Central memory CD8-positive, alpha-beta T cell (primary cell): ENCODE measurements around the gene ITCH.

ENCODE experiments used
- ATAC-seq: fragments of 150-1000 bp; cut with Tn5 transposase; replicated peaks from 2 replicates; pipeline ENCODE4 v1.10.0; 2022; ENCODE audit warnings: mild to moderate bottlenecking, moderate FRiP score, moderate number of reproducible peaks; ENCODE audit not compliant: poor library complexity, severe bottlenecking; ENCODE audit errors: extremely low read depth
- DNase-seq, 2 donors: peaks; one replicate each; pipeline ENCODE4 v3.0.0; 2021; ENCODE audit warnings: low spot score in 2 of 2
- H3K27ac Mint-ChIP-seq: one replicate; pipeline ENCODE4 v1.8.0; 2022; ENCODE audit warnings: low read depth, mild to moderate bottlenecking, moderate library complexity, mixed read lengths
- H3K27me3 Mint-ChIP-seq: one replicate; pipeline ENCODE4 v1.8.0; 2022; ENCODE audit warnings: mixed read lengths
- H3K36me3 Mint-ChIP-seq: one replicate; pipeline ENCODE4 v1.8.0; 2022; ENCODE audit warnings: mild to moderate bottlenecking, moderate library complexity, mixed read lengths; ENCODE audit not compliant: insufficient read depth
- H3K4me1 Mint-ChIP-seq: one replicate; pipeline ENCODE4 v1.8.0; 2022; ENCODE audit warnings: mixed read lengths
- H3K4me3 Mint-ChIP-seq: one replicate; pipeline ENCODE4 v1.8.0; 2022; ENCODE audit warnings: mild to moderate bottlenecking, moderate library complexity, mixed read lengths
- H3K9me3 Mint-ChIP-seq: one replicate; pipeline ENCODE4 v1.8.0; 2022; ENCODE audit warnings: mixed read lengths

ITCH gene

DNA sequence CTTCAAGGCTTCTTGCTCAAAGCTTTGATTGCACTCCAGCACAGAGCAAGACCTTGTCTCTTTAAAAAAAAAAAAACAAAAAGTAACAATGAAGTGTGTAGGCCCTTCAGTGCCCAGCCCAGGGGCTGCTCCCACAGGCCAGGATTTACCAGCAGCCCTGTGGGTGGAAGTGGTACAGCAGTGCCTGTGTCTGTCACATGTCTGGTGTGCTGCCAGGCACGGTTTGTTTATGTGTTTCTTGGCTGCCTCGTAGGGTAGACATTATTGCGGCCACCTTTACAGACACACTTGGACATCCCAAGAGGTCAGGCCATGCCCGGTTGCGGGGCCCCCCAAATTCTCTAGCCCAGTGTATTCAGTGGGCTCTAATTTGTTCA, 165.8 kb downstream of the ITCH start:
- no peak for ATAC-seq
- Mint-ChIP-seq H3K27me3 (no peaks in the 10 kb centered on the region), H3K4me3 (no peak overlapping the region), H3K36me3 (peaks cover 41% of the 10 kb centered on the region), H3K9me3 (no peaks in the 10 kb centered on the region), H3K4me1 (peaks cover 31% of the 10 kb centered on the region), H3K27ac (no peak overlapping the region)
- no peak for DNase-seq

DNA sequence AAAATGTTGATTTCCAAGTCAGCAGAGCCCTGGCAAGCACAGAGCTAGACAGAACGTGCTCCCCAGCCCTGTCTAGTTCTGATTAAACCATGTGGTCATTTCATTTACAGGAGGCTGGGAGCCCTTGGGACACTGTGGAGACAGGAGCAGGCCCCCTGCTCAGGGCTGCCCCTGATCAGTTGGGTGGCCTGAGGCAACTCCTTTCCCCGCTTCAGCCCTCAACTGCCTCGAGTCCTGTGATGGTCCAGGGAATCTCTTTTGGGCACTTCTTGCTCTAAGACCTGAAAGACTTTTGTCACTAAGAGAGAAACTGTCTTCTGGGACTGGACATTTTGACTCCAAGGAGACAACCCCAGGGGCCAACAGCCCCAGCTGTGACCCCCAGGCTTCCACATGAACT, 166.7 kb downstream of the ITCH start:
- no peak overlapping the region for H3K27ac Mint-ChIP-seq
- ATAC-seq (no peak), DNase-seq (no peak)
- peaks cover 37% of the 10 kb centered on the region for H3K4me1 Mint-ChIP-seq
- H3K4me3 Mint-ChIP-seq: no peak overlapping the region
- no peaks in the 10 kb centered on the region for H3K27me3 Mint-ChIP-seq
- peaks cover 46% of the 10 kb centered on the region for H3K36me3 Mint-ChIP-seq
- H3K9me3 Mint-ChIP-seq: no peaks in the 10 kb centered on the region

DNA sequence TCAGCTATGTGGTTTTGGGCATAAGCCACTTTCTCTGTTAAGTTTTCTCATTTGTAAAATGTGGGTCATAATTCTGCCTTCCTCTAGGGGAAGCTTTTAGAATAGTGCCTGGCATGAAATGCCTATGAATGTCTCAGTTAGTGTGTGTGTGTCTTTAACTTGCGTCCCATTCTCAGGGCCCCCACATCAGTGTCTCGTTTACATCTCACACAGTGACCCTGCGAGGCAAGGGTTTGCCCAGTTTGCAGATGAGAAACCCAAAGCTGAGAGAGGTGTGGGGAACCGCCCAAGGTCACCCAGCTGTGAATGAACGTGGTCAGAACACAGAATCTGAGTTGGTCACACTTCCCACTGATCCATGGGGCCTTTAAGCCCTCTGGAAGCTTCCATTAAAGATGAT, 167.3 kb downstream of the ITCH start:
- no peak for DNase-seq
- Mint-ChIP-seq H3K36me3 (peaks cover 45% of the 10 kb centered on the region), H3K9me3 (no peaks in the 10 kb centered on the region), H3K27me3 (no peaks in the 10 kb centered on the region), H3K4me3 (no peak overlapping the region), H3K27ac (peak overlapping the region; percentile 29), H3K4me1 (peaks cover 34% of the 10 kb centered on the region)
- ATAC-seq: no peak

DNA sequence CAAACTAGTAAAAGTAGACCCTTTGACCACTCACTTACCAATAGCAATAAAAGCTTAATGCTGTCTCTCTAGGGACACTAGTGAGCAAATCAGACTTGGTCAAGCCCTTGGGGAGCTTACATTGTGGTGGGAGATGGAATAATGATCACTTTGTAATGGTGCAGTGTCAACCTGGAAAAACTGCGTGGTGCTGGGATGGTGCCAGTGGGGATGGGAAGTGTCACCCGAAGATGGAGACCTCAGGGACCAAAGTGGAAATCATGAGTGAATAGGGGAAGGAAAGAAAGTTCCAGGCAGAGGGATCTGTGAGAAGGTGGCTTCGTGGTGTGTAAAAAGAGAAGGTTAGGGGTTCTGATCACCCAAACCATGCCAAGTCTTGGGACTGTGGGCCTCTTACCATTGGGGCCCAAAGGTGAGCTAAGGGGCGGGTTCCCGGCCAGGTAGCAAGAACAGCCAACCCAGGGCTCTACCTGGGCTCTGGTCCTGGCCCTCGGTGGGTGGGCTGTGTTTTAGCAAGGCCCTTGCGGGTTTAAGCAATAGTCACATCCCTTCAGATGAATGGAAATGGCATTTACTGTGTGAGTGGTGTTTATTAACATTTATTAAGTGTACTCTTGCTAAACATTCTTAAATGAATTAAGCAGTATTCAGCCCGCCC, 168.7 kb downstream of the ITCH start:
- H3K9me3 Mint-ChIP-seq: no peaks in the 10 kb centered on the region
- ATAC-seq (no peak), DNase-seq (no peak)
- H3K27ac Mint-ChIP-seq: peak overlapping the region; percentile 50
- peaks cover 25% of the 10 kb centered on the region for H3K4me1 Mint-ChIP-seq
- H3K4me3 Mint-ChIP-seq: no peak overlapping the region
- H3K36me3 Mint-ChIP-seq: peaks cover 49% of the 10 kb centered on the region
- no peaks in the 10 kb centered on the region for H3K27me3 Mint-ChIP-seq

DNA sequence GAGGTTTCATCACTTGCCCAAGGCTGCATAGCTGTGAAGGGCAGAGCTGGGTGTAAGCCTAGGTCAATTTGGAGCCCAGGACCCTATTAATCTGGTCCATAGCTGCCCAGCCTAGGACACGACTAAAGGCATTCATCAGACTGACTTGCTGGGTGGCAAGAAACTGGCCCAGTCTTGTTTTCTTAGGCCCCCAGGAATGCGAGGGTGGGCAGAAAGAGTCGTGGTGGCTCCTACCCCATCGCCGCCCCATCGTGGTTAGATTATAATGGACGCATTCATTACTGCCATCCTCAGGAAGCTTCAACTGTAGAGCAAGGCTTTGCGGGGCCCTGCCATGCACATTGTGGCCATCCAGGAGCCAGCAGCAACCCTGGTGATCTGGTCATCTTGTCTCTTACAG, 169.2 kb downstream of the ITCH start:
- Mint-ChIP-seq H3K27me3 (no peaks in the 10 kb centered on the region), H3K9me3 (no peaks in the 10 kb centered on the region), H3K27ac (no peak overlapping the region), H3K4me3 (no peak overlapping the region), H3K4me1 (peaks cover 25% of the 10 kb centered on the region), H3K36me3 (peaks cover 46% of the 10 kb centered on the region)
- DNase-seq (no peak), ATAC-seq (no peak)

DNA sequence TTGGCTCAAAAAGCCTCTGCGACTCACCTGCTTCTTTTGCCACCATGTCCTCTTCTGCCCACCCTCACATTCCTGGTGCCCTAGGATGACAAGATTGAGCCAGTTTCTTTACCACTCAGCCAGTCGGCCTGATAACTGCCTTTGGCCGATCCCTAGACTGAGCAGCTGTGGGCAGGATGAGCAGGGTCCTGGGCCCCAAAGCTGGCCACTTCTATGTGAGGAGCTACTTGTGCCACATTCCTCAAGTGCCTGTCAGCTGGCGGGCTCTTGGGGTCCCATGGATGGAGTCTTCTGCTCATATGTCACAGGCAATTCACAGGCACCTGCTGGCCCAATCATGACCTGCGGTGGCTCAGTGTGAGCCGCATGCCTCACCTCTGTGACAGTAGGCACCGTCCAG, 169.7 kb downstream of the ITCH start:
- Mint-ChIP-seq H3K27ac (no peak overlapping the region), H3K36me3 (peaks cover 44% of the 10 kb centered on the region)
- no peak for ATAC-seq

DNA sequence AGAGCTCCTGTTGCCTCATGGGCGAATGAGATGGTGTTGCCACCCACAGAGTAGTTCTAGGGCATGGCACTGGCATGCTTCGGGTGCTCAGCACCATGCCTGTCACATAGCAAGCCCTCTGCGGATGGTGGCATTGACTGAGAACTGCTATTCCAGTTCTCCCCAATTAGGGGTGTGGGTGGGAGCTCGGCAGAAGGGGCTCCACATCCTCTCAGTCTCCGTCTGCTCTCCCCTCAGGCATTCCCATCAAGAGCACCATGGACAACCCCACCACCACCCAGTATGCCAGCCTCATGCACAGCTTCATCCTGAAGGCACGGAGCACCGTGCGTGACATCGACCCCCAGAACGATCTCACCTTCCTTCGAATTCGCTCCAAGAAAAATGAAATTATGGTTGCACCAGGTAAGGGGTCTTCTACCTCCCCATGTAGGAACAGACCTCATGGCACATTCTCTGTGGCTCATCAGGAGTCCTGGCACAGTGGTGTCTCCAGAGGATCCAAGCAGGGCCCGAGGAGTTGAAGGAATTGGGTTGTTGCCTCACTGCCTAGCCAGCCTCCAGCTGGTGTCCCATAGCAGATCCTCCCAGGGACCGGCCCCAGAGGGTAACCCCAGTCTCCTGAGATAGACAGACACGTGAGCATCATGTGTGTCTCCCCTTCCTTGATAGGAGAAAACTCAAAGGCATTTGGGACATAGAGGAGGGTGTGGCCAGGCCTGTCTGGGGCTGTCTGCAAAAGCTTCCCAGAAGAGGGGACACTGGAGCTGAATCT, 171.5 kb downstream of the ITCH start:
- peaks cover 37% of the 10 kb centered on the region for H3K36me3 Mint-ChIP-seq
- ATAC-seq: no peak
- H3K4me1 Mint-ChIP-seq: peaks cover 26% of the 10 kb centered on the region
- no peak overlapping the region for H3K27ac Mint-ChIP-seq
- H3K9me3 Mint-ChIP-seq: no peaks in the 10 kb centered on the region
- H3K4me3 Mint-ChIP-seq: no peak overlapping the region
- DNase-seq: no peak
- no peaks in the 10 kb centered on the region for H3K27me3 Mint-ChIP-seq

More for the DNA sequence above, 169.7 kb downstream of the ITCH start:
- no peak for DNase-seq
- H3K4me3 Mint-ChIP-seq: no peak overlapping the region
- no peaks in the 10 kb centered on the region for H3K27me3 Mint-ChIP-seq
- H3K9me3 Mint-ChIP-seq: no peaks in the 10 kb centered on the region
- peaks cover 25% of the 10 kb centered on the region for H3K4me1 Mint-ChIP-seq

DNA sequence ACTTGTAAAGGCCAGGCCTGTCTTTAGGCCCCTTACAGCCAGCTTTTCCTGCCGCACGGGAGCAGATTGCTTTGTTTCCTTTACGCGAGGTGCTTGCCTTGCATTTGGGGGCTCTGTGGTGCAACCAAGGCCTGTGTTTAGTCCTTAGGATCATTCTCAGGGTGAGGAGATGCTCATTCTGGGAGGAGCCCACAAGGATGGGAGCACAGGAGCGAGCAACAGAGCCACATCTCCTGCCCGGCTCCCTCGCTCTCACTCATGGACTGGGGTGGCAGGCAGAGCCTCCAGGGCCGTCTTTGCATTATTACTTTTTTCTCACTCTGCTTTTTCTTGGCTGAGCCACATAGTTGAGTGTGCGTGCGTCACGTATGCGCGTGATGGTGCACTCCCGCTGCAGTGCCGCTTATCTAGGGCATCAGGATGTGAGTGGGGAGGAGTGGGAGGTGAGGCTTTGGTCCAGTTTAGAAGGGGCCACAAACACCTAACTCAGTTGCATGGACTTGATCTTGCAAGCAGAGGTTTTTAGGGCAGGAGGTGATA, 172.3 kb downstream of the ITCH start:
- peaks cover 29% of the 10 kb centered on the region for H3K4me1 Mint-ChIP-seq
- DNase-seq: no peak

DNA sequence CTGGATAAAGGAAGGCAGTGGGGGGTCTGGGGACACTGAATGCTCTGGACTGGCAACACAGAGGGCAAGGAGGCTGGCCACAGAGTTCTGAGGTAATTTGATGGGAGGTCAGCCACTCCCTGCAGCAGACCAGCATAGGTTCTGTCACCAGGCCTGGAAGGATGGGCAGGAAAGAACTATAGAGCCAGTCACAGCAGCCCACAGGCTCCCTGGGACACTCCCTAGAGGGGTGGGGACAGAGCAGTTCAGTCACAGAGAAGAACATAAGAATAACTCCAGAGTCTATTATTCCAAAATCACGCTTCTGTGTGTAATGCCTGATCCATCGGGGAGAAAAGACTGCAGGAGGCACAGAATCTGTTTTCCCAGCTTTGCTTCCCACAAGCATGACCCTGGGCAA, 172.8 kb downstream of the ITCH start:
- Mint-ChIP-seq H3K4me1 (peaks cover 29% of the 10 kb centered on the region), H3K36me3 (peaks cover 33% of the 10 kb centered on the region), H3K27ac (no peak overlapping the region), H3K9me3 (no peaks in the 10 kb centered on the region), H3K4me3 (no peak overlapping the region), H3K27me3 (no peaks in the 10 kb centered on the region)
- ATAC-seq (no peak), DNase-seq (no peak)

More for the DNA sequence above, 172.3 kb downstream of the ITCH start:
- H3K9me3 Mint-ChIP-seq: no peaks in the 10 kb centered on the region
- peaks cover 32% of the 10 kb centered on the region for H3K36me3 Mint-ChIP-seq
- H3K27me3 Mint-ChIP-seq: no peaks in the 10 kb centered on the region
- H3K4me3 Mint-ChIP-seq: no peak overlapping the region
- no peak overlapping the region for H3K27ac Mint-ChIP-seq
- no peak for ATAC-seq

DNA sequence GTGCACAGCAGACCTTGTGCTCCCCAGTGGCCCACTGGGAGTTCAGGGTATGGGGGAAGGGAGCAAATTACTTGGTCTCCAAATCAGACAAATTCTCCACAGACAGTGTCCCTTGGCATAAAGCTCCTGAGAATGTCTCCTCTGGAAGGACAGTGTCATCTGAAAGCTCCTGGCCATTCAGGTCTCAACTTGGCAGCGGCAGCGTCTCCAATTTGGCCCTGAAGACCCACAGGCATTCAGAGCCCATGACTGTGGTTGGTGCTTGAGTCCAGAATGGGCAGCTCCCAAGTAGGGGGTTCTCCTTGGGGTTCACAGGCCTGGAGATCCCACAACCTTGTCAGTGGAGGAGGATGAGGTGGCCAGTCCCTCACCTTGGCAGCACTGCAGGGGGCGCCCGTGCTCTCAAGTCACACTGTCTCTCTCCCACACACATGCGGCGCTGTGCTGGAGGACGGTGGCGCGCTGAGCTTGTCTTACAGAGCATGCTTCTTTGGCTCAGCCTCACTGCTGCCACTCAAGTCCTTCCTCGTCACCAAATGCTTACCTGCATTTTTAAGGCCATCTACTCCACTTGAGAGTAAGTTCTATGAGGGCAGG, 173.8 kb downstream of the ITCH start:
- Mint-ChIP-seq H3K27me3 (no peaks in the 10 kb centered on the region), H3K4me1 (peaks cover 29% of the 10 kb centered on the region), H3K9me3 (no peaks in the 10 kb centered on the region), H3K27ac (no peak overlapping the region), H3K36me3 (peaks cover 34% of the 10 kb centered on the region), H3K4me3 (no peak overlapping the region)
- ATAC-seq (no peak), DNase-seq (no peak)

DNA sequence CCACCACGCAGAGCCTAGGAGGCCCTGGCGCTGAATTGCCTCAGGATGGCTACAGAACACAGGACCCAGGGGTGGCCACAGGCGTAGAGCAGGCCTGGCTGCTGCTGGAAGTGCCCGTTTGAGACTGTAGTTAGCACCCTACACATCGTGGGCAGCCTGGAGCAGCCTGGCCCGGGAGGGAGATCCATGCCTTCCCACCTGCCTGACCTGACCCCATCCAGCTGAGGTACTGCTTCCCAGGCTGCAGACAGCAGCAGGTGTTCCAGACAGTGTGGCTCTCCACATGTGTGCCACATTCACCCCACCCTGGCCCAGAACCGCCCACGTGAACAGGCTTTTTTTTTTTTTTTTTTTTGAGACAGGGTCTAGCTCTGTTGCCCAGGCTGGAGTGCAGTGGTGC, 174.6 kb downstream of the ITCH start:
- Mint-ChIP-seq H3K4me1 (peaks cover 31% of the 10 kb centered on the region), H3K9me3 (no peaks in the 10 kb centered on the region), H3K36me3 (peaks cover 34% of the 10 kb centered on the region), H3K27ac (no peak overlapping the region), H3K27me3 (no peaks in the 10 kb centered on the region), H3K4me3 (no peak overlapping the region)
- no peak for ATAC-seq
- DNase-seq: no peak

DNA sequence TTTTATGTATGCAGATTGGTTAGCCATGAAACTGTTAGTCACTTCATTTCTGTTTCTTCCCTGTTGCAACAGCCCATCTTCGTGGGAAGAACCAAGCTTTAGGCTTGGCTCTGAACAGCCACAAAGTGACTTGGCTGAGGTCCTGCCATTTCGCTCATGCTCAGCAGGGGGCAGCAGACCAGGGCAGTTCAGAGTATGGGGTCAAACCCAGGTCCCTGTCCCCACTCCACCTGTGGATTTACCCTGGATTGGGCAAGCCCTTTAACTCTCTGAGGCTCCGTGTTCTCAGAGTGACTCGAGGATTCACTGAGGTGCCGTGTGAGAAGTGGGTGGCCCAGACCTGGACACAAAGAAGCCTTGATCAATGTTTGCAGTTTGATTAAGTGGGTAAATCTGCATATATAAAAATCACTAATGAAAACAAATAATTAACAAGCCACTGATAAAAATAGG, 175.6 kb downstream of the ITCH start:
- Mint-ChIP-seq H3K27me3 (no peaks in the 10 kb centered on the region), H3K36me3 (peaks cover 34% of the 10 kb centered on the region), H3K9me3 (no peaks in the 10 kb centered on the region), H3K4me3 (no peak overlapping the region), H3K27ac (peak overlapping the region; percentile 29), H3K4me1 (peaks cover 31% of the 10 kb centered on the region)
- ATAC-seq: no peak
- DNase-seq: peak in 1 of 2 donors; percentile 35

DNA sequence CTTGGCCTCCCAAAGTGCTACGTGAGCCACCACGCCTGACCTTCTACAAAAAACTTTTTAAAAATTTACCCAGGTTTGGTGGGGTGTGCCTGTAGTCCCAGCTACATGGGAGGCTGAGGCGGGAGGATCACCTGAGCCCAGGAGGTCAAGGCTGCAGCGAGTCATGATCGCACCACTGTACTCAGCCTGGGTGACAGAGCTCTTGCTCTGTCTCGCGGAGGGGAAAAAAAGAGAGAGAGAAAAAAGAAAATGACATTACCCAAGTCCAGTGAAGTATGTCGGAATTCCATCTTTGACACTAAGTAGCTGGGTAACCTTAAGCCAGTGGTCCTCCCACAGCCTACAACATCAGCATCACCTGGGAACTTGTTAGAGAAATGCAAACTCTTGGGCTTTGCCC, 176.7 kb downstream of the ITCH start:
- peaks cover 29% of the 10 kb centered on the region for H3K36me3 Mint-ChIP-seq
- no peak for DNase-seq
- H3K9me3 Mint-ChIP-seq: no peaks in the 10 kb centered on the region
- no peak overlapping the region for H3K4me3 Mint-ChIP-seq
- no peak for ATAC-seq
- peaks cover 29% of the 10 kb centered on the region for H3K4me1 Mint-ChIP-seq
- no peak overlapping the region for H3K27ac Mint-ChIP-seq
- H3K27me3 Mint-ChIP-seq: no peaks in the 10 kb centered on the region
